M059J (cell line): ENCODE measurements around the gene GRK1. TPM values are rescaled to one million over a fixed set of nuclear protein-coding genes. Genes with fewer than 3 reads are reported as not detected.

Experiments used
- DNase-seq: peaks from one replicate; pipeline ENCODE4 v3.0.0-alpha.2; 2012; ENCODE audit warnings: low read depth
- total RNA-seq: library from RNA; depleted of rRNA; stranded (reverse); fragments of >200 nt; shearing (Covaris generic); gene quantifications from 2 replicates; pipeline ENCODE4 v1.2.3, GENCODE V29; 2014

Gene GRK1
- total RNA-seq, 1 experiment from 2014 or later = not detected

DNA sequence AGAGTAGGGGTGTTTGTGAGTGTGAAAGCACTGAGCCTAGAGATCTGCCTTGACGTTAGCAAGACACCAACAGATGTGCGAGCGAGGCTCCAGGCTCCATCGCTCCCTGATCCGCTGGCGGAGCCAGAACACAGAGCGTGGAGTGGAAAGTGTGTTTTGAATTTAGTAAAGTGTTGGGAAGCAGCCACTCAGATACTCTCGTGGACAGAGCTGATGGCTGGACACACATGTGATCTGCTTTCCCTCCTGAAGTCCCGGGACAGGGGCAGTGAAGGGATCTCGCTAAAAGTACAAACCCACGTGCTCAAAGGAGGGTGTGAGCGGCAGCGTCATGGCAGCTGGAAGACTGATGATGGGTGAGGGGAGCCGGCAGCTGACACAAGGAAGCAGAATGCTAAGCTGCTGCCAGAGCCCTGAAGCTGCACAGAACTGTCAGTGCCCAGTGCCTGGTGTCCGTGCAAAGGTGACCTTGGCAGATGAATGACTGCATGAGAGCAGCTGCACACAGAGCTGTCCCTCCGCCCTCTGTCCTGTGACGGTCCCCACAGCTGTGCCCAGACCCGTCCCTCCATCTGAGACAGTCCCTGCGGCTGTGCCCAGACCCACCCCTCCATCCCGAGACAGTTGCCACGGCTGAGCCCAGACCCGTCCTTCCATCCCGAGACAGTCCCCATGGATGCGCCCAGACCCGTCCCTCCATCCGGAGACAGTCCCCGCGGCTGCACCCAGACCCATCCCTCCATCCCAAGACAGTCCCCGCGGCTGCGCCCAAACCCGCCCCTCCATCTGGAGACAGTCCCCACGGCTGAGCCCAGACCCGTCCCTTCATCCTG, 62.4 kb downstream of the GRK1 start:
- no peak for DNase-seq

- no peak for DNase-seq
Observed at GRCh38 chr13:113730258-113730691, 63.3 kb downstream of the GRK1 start.

- no peak for DNase-seq
Observed at GRCh38 chr13:113730831-113731191, 63.8 kb downstream of the GRK1 start.

- no peak for DNase-seq
Observed at GRCh38 chr13:113731192-113732175, 64.5 kb downstream of the GRK1 start.

DNA sequence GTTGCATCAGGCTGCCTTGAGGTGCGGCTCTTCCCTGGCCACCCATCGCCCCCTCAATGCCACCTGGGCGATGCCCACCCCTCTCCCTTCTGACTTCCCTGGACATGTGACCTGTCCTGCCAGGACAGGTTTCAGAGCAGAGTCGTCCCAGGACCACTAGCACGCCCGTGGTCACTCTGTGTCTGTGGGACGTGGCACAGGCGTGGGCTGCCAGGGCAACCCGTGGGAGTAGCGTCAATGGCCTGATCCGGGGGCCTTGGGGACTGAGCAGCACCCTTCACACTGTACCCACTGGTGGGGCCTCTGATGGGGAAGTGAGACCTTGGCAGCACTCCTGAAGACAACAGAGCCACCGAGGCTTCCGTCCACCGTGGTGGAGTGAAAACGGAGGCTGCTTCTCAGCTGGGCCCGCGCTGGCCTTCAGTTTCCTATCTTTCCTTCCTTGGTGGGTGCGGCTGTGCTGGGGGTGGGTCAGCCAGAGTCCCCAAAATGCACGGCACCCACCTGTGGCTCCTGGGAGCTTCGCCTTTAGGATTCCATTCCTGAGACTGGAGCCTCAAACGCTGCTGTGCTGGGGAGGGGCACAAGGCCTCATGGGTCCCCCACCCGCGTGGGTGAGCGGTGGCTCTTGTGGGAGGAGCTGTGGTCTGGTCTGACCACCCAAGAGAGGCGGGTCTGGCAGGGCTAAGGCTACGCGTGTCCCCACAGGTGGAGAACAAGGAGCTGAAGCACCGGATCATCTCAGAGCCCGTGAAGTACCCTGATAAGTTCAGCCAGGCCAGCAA, 65.3 kb downstream of the GRK1 start:
- no peak for DNase-seq

DNA sequence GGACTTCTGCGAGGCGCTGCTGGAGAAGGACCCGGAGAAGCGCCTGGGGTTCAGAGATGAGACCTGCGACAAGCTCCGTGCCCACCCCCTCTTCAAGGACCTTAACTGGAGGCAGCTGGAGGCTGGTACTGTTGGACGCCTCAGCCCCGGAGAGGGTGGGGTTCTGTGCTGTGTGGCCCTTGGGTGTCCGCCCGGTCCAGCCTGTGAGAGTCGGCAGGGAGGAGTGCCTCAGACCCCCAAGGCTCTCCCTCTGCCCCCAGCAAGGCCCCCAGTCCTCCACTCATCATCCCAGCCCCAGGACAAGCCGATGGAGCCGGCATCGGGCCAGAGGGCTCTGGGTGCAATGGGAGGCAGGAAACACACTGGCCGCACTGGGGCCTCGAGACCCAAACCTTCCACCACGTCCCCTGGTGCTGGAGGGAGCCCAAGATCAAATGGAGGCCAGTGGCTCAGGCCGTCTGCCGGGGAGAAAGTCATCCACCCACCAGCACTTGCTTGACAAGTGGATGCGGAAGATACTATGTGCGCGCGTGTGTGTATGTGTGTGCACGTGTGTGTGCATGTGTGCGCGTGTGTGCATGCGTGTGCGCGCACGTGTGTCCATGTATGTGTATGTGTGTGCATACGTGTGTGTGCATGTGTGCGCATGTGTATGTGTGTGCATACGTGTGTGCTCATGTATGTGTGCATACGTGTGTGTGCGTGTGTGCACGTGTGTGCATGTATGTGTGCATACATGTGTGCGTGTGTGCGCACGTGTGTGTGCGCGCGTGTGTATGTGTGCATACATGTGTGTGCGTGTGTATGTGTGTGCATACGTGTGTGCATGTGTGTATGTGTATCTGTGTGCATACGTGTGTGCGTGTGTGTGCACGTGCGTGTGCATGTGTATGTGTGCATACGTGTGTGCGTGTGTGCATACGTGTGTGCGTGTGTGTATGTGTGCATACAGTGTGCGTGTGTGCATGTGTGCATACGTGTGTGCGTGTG, 66.2 kb downstream of the GRK1 start:
- no peak for DNase-seq

DNA sequence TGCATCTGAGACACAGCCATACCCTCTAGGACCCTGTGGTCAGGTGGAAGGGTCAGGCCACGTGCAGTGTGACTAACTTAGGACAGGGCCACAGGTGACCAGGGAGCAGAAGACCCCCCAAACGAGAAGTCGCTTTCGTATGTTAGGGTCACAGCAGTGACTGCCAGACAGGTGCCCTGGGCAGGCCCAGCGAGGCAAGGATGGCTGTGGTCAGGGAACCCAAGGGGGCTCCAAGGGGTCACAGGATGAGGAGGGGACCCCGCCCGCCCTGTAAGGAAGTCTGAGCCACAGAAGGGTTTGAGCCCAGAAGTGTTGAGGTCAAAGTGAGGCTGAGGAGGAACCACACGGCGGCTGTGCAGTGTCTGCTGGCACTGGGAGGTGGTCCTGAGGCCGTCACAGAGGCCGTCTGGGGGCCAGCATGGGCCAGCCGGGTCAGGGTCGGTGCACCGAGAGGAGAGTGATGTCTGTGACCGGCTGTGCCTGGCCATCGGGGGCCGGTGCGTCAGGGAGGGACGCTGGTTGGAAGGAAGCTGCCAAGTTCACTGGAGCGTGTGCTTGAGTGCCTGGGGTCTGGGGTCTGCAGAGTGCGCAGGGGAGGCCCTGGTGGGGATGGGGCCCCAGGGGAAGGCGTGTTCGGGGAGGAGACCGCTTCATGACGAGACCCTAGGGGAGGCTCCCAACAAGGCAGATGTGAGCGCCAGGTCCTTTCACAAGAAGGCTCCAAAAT, 67.2 kb downstream of the GRK1 start:
- no peak for DNase-seq

DNA sequence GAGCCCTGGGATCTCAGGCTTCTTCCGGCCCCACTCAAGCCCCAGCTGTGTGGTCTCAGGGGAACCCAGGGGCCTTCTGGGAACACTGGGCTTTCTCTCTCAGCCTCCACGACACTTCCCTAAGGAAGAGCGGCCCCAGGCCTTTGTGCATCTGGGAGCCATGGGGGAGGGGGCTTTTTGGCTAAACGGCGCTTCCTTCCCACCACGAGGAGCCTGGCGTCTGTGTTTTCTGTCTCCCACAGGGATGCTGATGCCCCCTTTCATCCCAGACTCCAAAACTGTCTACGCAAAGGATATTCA, 67.8 kb downstream of the GRK1 start:
- no peak for DNase-seq

GRCh38 chr13:113735194-113735593, 68.2 kb downstream of the GRK1 start:
- no peak for DNase-seq

- no peak for DNase-seq
Observed at GRCh38 chr13:113735750-113736149, 68.7 kb downstream of the GRK1 start.

- no peak for DNase-seq
Observed at GRCh38 chr13:113736258-113736731, 69.3 kb downstream of the GRK1 start.

GRCh38 chr13:113737803-113738202, 70.8 kb downstream of the GRK1 start:
- DNase-seq = no peak

DNA sequence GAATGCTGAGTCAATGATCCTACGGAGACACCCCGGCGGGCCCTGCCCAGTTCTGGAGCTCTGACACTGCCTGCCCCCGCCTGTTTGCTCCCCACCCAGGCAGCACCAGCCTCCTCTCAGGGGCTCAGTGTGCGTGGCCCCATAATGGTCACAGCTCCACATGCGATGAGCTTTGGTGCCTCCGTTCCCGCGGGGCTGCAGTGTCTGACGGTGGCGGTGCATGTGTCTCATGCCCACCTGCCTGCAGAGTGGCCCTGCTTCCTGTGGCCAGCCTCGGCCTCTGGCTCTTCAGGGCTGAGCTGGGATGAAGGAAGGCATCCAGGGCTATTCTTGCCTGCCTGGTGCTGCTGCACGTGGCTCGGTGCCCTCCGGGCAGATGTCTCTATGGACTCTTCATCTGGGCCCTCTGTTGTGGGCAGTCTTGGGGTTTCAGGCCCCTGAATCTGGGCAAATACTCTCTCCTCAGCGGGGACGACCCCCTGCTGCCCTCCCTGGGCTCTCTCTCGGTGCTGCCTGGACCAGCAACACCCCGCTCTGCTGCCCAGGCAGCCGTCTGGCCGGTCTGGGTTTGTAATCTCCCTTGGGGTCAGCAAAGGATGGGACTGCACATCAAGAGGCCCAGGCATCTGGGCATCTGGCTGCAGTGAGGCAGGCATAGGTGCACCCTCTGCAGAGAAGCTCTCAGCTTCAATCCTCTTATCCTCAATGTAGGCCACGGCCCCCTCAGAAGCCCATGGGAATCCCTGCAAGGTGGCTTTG, 72.7 kb downstream of the GRK1 start:
- no peak for DNase-seq

DNA sequence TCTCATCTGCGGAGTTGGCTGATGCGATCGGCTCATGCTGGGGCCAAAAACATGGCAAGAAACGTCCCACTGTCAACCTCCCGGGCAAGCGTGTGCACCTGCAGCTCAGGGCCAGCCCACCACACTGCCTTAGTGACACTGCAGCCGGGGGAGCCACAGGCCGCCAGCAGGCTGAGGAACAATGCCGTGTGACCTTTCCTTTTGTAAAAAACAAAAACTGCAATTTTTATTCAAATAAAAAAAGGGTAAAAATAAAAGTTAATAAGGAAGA, 73.2 kb downstream of the GRK1 start:
- no peak for DNase-seq

- no peak for DNase-seq
Observed at GRCh38 chr13:113740661-113741060, 73.6 kb downstream of the GRK1 start.

GRCh38 chr13:113741191-113741668, 74.2 kb downstream of the GRK1 start:
- DNase-seq = no peak

GRCh38 chr13:113742000-113742441, 75.0 kb downstream of the GRK1 start:
- DNase-seq = peak; percentile 56

GRCh38 chr13:113742445-113743120, 75.6 kb downstream of the GRK1 start:
- no peak for DNase-seq
